SK-N-SH (cell line): Measurements from ENCODE around the gene DAB2. TPM values are rescaled to one million over a fixed set of nuclear protein-coding genes. Genes with fewer than 3 reads are reported as not detected.

Experiments
- CTCF ChIA-PET: fragments of 300-600, 350-600 bp; formaldehyde crosslinking; extraction: SDS; loops from one replicate; lab custom pipeline; 2021; lab: Yijun Ruan, JAX
- POLR2A ChIA-PET: fragments of 350-600 bp; sonication (Branson Sonifier 250); formaldehyde crosslinking; extraction: SDS; loops from one replicate; lab custom pipeline; 2020; ENCODE audit warnings: antibody characterized with exemption, inconsistent platforms; lab: Yijun Ruan, JAX
- DNase-seq: peaks from one replicate; pipeline ENCODE4 v3.0.0; 2012
- H2AFZ ChIP-seq: fragments of 200-600 bp; sonication (generic); 2 replicates; pipeline ENCODE4 v1.8.1; 2016; ENCODE audit warnings: antibody characterized with exemption, mild to moderate bottlenecking, low read depth
- H3F3A ChIP-seq: fragments of 200-600 bp; sonication (generic); replicated peaks from 2 replicates; pipeline ENCODE3; 2016; ENCODE audit warnings: antibody characterized with exemption, mild to moderate bottlenecking; ENCODE audit not compliant: insufficient read depth
- H3K27ac ChIP-seq, 2 experiments: fragments of 200-500 bp in 1 of 2; fragments of 200-600 bp in 1 of 2; sonication (Bioruptor generic) in 1 of 2; sonication (generic), shearing (Covaris generic) in 1 of 2; 2 replicates each; pipeline versions ENCODE4 v1.5.1 to v1.6.1; 2014 to 2016; ENCODE audit warnings: low read depth in 2 of 2, inconsistent platforms in 1 of 2, low read length in 1 of 2, mild to moderate bottlenecking in 1 of 2, mixed read lengths in 1 of 2
- H3K27me3 ChIP-seq: fragments of 200-600 bp; sonication (generic), shearing (Covaris generic); 2 replicates; pipeline ENCODE4 v1.6.1; 2016; ENCODE audit warnings: mixed run types; ENCODE audit not compliant: insufficient read depth
- H3K36me3 ChIP-seq, 2 experiments: fragments of 200-500 bp in 1 of 2; fragments of 200-600 bp in 1 of 2; sonication (Bioruptor generic) in 1 of 2; sonication (generic) in 1 of 2; replicated peaks in 1 of 2; 2 replicates each; pipeline versions ENCODE3 to v1.5.1; 2014 to 2016; ENCODE audit warnings: low read length in 1 of 2, mild to moderate bottlenecking in 1 of 2; ENCODE audit not compliant: insufficient read depth in 2 of 2, control insufficient read depth in 1 of 2
- H3K4me1 ChIP-seq, 2 experiments: fragments of 200-500 bp in 1 of 2; fragments of 200-600 bp in 1 of 2; sonication (Bioruptor generic) in 1 of 2; sonication (generic), shearing (Covaris generic) in 1 of 2; 2 replicates each; pipeline versions ENCODE4 v1.5.1 to v1.6.1; 2014 to 2016; ENCODE audit warnings: low read depth in 1 of 2, low read length in 1 of 2, mixed run types in 1 of 2; ENCODE audit not compliant: insufficient read depth in 2 of 2, control insufficient read depth in 1 of 2
- H3K4me2 ChIP-seq: fragments of 200-600 bp; sonication (generic), shearing (Covaris generic); 2 replicates; pipeline ENCODE4 v1.6.1; 2017; ENCODE audit warnings: mixed run types
- H3K4me3 ChIP-seq, 2 experiments: fragments of 200-500 bp in 1 of 2; fragments of 200-600 bp in 1 of 2; sonication (Bioruptor generic) in 1 of 2; sonication (generic), shearing (Covaris generic) in 1 of 2; 2 replicates each; pipeline versions ENCODE4 v1.5.1 to v1.8.1; 2014 to 2016; ENCODE audit warnings: low read depth in 2 of 2, inconsistent platforms in 1 of 2, low read length in 1 of 2, mild to moderate bottlenecking in 1 of 2, mixed read lengths in 1 of 2, moderate library complexity in 1 of 2
- H3K79me2 ChIP-seq: fragments of 200-600 bp; sonication (generic); 2 replicates; pipeline ENCODE4 v1.8.1; 2017; ENCODE audit warnings: mild to moderate bottlenecking; ENCODE audit not compliant: insufficient read depth
- H3K9ac ChIP-seq: fragments of 200-600 bp; sonication (generic); 2 replicates; pipeline ENCODE4 v1.6.1; 2017; ENCODE audit warnings: mixed run types
- H3K9me2 ChIP-seq: fragments of 200-600 bp; sonication (generic); 2 replicates; pipeline ENCODE4 v1.6.1; 2017; ENCODE audit warnings: mixed run types
- H3K9me3 ChIP-seq: fragments of 200-600 bp; sonication (generic); 2 replicates; pipeline ENCODE4 v1.6.1; 2017; ENCODE audit warnings: mixed run types, mild to moderate bottlenecking, moderate library complexity
- H4K20me1 ChIP-seq: fragments of 200-600 bp; sonication (generic); 2 replicates; pipeline ENCODE4 v1.6.1; 2017; ENCODE audit warnings: mild to moderate bottlenecking, mixed run types; ENCODE audit not compliant: insufficient read depth
- CHD2 ChIP-seq: fragments of 150-350 bp; IDR thresholded peaks from 2 replicates; pipeline ENCODE4 v1.6.1; 2018; ENCODE audit warnings: low read length; ENCODE audit not compliant: partially characterized antibody
- CTCF ChIP-seq: fragments of 200-600 bp; sonication (generic); IDR thresholded peaks from 2 replicates; pipeline ENCODE4 v1.6.1; 2017; ENCODE audit warnings: antibody characterized with exemption, mild to moderate bottlenecking, moderate library complexity
- ELF1 ChIP-seq: IDR thresholded peaks from 2 replicates; pipeline ENCODE4 v1.4.0; 2012
- EP300 ChIP-seq, 2 experiments: IDR thresholded peaks; 2 replicates each; pipeline versions ENCODE4 v1.4.0 to v1.6.1; 2012; ENCODE audit warnings: borderline replicate concordance in 1 of 2, low read depth in 1 of 2, low read length in 1 of 2
- FOXJ3 ChIP-seq: sonication (generic); formaldehyde crosslinking; IDR thresholded peaks from 2 replicates; pipeline ENCODE4 v1.5.1; 2020; ENCODE audit warnings: mild to moderate bottlenecking, missing genetic modification reagents
- GABPA ChIP-seq: IDR thresholded peaks from 2 replicates; pipeline ENCODE4 v1.4.0; 2012; ENCODE audit warnings: low read depth, mild to moderate bottlenecking
- GATA2 ChIP-seq: sonication (generic); formaldehyde crosslinking; IDR thresholded peaks from 2 replicates; pipeline ENCODE4 v1.5.0; 2020; ENCODE audit warnings: mild to moderate bottlenecking, missing genetic modification reagents
- IRF3 ChIP-seq: fragments of 150-350 bp; IDR thresholded peaks from 2 replicates; pipeline ENCODE4 v1.6.1; 2016; ENCODE audit warnings: mild to moderate bottlenecking, low read depth, low read length
- MAX ChIP-seq: IDR thresholded peaks from 2 replicates; pipeline ENCODE4 v1.4.0; 2012; ENCODE audit warnings: low read depth
- MEF2A ChIP-seq: IDR thresholded peaks from 2 replicates; pipeline ENCODE4 v1.4.0; 2012; ENCODE audit warnings: low read depth, borderline replicate concordance
- MXI1 ChIP-seq: IDR thresholded peaks from 2 replicates; pipeline ENCODE4 v1.6.1; 2012; ENCODE audit warnings: mild to moderate bottlenecking, low read depth, low read length, improper control_type of control experiment
- NFIC ChIP-seq: IDR thresholded peaks from 2 replicates; pipeline ENCODE4 v1.4.0; 2012; ENCODE audit warnings: borderline replicate concordance
- NRF1 ChIP-seq: IDR thresholded peaks from 2 replicates; pipeline ENCODE4 v1.6.1; 2012; ENCODE audit warnings: low read depth, mild to moderate bottlenecking, low read length
- RAD21 ChIP-seq: IDR thresholded peaks from 2 replicates; pipeline ENCODE4 v1.6.1; 2012; ENCODE audit warnings: mild to moderate bottlenecking, low read length
- RFX5 ChIP-seq: IDR thresholded peaks from 2 replicates; pipeline ENCODE4 v1.6.1; 2012; ENCODE audit warnings: mild to moderate bottlenecking, improper control_type of control experiment, low read length
- TCF12 ChIP-seq: IDR thresholded peaks from 2 replicates; pipeline ENCODE4 v1.4.0; 2012
- YY1 ChIP-seq: IDR thresholded peaks from 2 replicates; pipeline ENCODE4 v1.4.0; 2012; ENCODE audit warnings: low read depth, mild to moderate bottlenecking
- WGBS: methylation state at CpG from one replicate; pipeline ENCODE4 v1.1.6; 2017; ENCODE audit warnings: low lambda C conversion rate; 5-methylcytosine and 5-hydroxymethylcytosine counted together
- polyA plus RNA-seq, 3 experiments: library from polyadenylated mRNA; depleted of rRNA; stranded (reverse); fragments of >200 nt; gene quantifications; 2 replicates each; pipeline ENCODE4 v1.2.3, GENCODE V29; 2012

DAB2 gene
- polyA plus RNA-seq, 1 of the 3 experiments (the other 2 are of a cell fraction), result 23.7 TPM

- no peak overlapping the region for H3K27ac ChIP-seq
- H3K36me3 ChIP-seq, result no peaks in the 10 kb centered on the region
- no peak overlapping the region for H3K4me3 ChIP-seq
- no peaks in the 10 kb centered on the region for H3K9me2 ChIP-seq
- H3K4me1 ChIP-seq, result peaks cover 0 to 8% of the 10 kb centered on the region in 2 experiments; a peak in 2 of 4 replicates
- H3K9me3 ChIP-seq, result no peaks in the 10 kb centered on the region
- peaks cover 2% of the 10 kb centered on the region; the same call in 1 of the 2 replicates for H3K27me3 ChIP-seq
- no peaks in the 10 kb centered on the region for H3K79me2 ChIP-seq
- WGBS, result 13% methylated on average over 3 of the region's 3 CpGs
- CTCF ChIA-PET, result no interaction called here
- TF ChIP-seq GABPA (no peak), CHD2 (no peak), IRF3 (no peak)
- peaks cover 20% of the 10 kb centered on the region for H3F3A ChIP-seq
- POLR2A ChIA-PET, result no interaction called here
- H3K9ac ChIP-seq, result no peak overlapping the region
- no peak for DNase-seq
- H2AFZ ChIP-seq, result no peak overlapping the region
- H3K4me2 ChIP-seq, result no peak overlapping the region
- no peaks in the 10 kb centered on the region for H4K20me1 ChIP-seq
Measured at GRCh38 chr5:39449591-39449990, 24.8 kb upstream of the DAB2 start.

- Histone ChIP-seq H3K27me3 (no peaks in the 10 kb centered on the region; the same call in 1 of the 2 replicates), H3K27ac (no peak overlapping the region), H3K9me3 (no peaks in the 10 kb centered on the region), H3K9me2 (no peaks in the 10 kb centered on the region), H2AFZ (no peak overlapping the region), H3K79me2 (no peaks in the 10 kb centered on the region), H3K4me3 (no peak overlapping the region), H3K9ac (no peak overlapping the region), H4K20me1 (no peaks in the 10 kb centered on the region), H3K36me3 (no peaks in the 10 kb centered on the region), H3K4me1 (peaks cover 0 to 8% of the 10 kb centered on the region in 2 experiments; a peak in 2 of 4 replicates), H3F3A (peaks cover 20% of the 10 kb centered on the region), H3K4me2 (no peak overlapping the region)
- no peak for TF ChIP-seq RAD21
- no peak for TF ChIP-seq NFIC
- TF ChIP-seq NRF1, result no peak
- TF ChIP-seq EP300 (IDR thresholded peaks at IDR 0.05; ENCODE audit: borderline replicate concordance in 1 of 2, low read depth in 1 of 2, low read length in 1 of 2), result no peak
- no peak for TF ChIP-seq MEF2A
- no peak for TF ChIP-seq RFX5
- TF ChIP-seq MXI1, result no peak
- no peak for TF ChIP-seq MAX
- no peak for TF ChIP-seq TCF12
- no peak for TF ChIP-seq IRF3
- no peak for TF ChIP-seq CHD2
- TF ChIP-seq ELF1, result no peak
- TF ChIP-seq GATA2 (CRISPR knock-in tag), result no peak
- TF ChIP-seq FOXJ3, result no peak
- no peak for TF ChIP-seq YY1
- TF ChIP-seq CTCF, result no peak
- ChIA-PET POLR2A (no interaction called here), CTCF (no interaction called here)
- WGBS, result 40% methylated on average over 13 of the region's 13 CpGs
- DNase-seq, result no peak
Measured at GRCh38 chr5:39448506-39449128, 23.8 kb upstream of the DAB2 start.
